Inflammatory macrophage treated with lipopolysaccharide for 1 hour (primary cell): Measurements from ENCODE around the gene IMMP1L.
A peak's percentile ranks its signal among the peaks of the same experiment; 100 is the strongest.

Experiments
- DNase-seq, 2 donors: peaks; one replicate each; pipeline ENCODE4 v3.0.0-alpha.2; 2020 to 2022

The IMMP1L gene

GRCh38 chr11:31464436-31464835 lies 45.0 kb downstream of the IMMP1L start:
- DNase-seq: no peak

- no peak for DNase-seq
Observed at GRCh38 chr11:31455177-31455576, 54.2 kb downstream of the IMMP1L start.

- no peak for DNase-seq
Observed at GRCh38 chr11:31450841-31451240, 58.6 kb downstream of the IMMP1L start.

GRCh38 chr11:31449040-31449439 lies 60.4 kb downstream of the IMMP1L start:
- DNase-seq: no peak

- DNase-seq: no peak
Observed at GRCh38 chr11:31445621-31446020, 63.8 kb downstream of the IMMP1L start.

- DNase-seq: no peak
Observed at GRCh38 chr11:31443802-31444201, 65.6 kb downstream of the IMMP1L start.

GRCh38 chr11:31442086-31442485 lies 67.3 kb downstream of the IMMP1L start:
- DNase-seq: no peak

- DNase-seq: no peak
Observed at GRCh38 chr11:31441296-31441695, 68.1 kb downstream of the IMMP1L start.

- DNase-seq: no peak
Observed at GRCh38 chr11:31437742-31438435, 71.5 kb downstream of the IMMP1L start.

- no peak for DNase-seq
Observed at GRCh38 chr11:31433851-31434250, 75.6 kb downstream of the IMMP1L start.

GRCh38 chr11:31424652-31425051 lies 84.8 kb downstream of the IMMP1L start:
- no peak for DNase-seq

GRCh38 chr11:31422703-31423102 lies 86.7 kb downstream of the IMMP1L start:
- no peak for DNase-seq

GRCh38 chr11:31421820-31422219 lies 87.6 kb downstream of the IMMP1L start:
- DNase-seq: no peak

GRCh38 chr11:31419669-31420068 lies 89.8 kb downstream of the IMMP1L start:
- no peak for DNase-seq

GRCh38 chr11:31419138-31419537 lies 90.3 kb downstream of the IMMP1L start:
- DNase-seq: no peak

- no peak for DNase-seq
Observed at GRCh38 chr11:31417816-31418215, 91.6 kb downstream of the IMMP1L start.

- no peak for DNase-seq
Observed at GRCh38 chr11:31417357-31417756, 92.1 kb downstream of the IMMP1L start.

- DNase-seq: no peak
Observed at GRCh38 chr11:31415435-31415834, 94.0 kb downstream of the IMMP1L start.

GRCh38 chr11:31414338-31414737 lies 95.1 kb downstream of the IMMP1L start:
- DNase-seq: no peak

GRCh38 chr11:31412946-31413345 lies 96.5 kb downstream of the IMMP1L start:
- DNase-seq: no peak

- no peak for DNase-seq
Observed at GRCh38 chr11:31408201-31408600, 101.2 kb downstream of the IMMP1L start.

GRCh38 chr11:31404614-31405013 lies 104.8 kb downstream of the IMMP1L start:
- DNase-seq: no peak

GRCh38 chr11:31397239-31397834 lies 112.1 kb downstream of the IMMP1L start:
- DNase-seq: peak; percentile 9 to 30

GRCh38 chr11:31387379-31387778 lies 122.0 kb downstream of the IMMP1L start:
- DNase-seq: no peak

- DNase-seq: no peak
Observed at GRCh38 chr11:31383116-31383515, 126.3 kb downstream of the IMMP1L start.
